HCT116 (cell line): Measurements from ENCODE around the gene PGS1.

Experiments used
- POLR2A ChIP-seq: IDR thresholded peaks from 2 replicates; pipeline ENCODE4 v1.7.0; 2011; ENCODE audit warnings: borderline replicate concordance; ENCODE audit not compliant: insufficient read depth, insufficient read length; ENCODE audit errors: extremely low read depth
- TF ChIP-seq, protein P1 (sequence below), 3 experiments: fragments of 200-600 bp in 1 of 3; sonication (generic) in 1 of 3; IDR thresholded peaks in 2 of 3; conservative IDR thresholded peaks in 1 of 3; 2 replicates each; pipeline ENCODE4 v1.5.1; 2012 to 2017; ENCODE audit warnings: low read depth in 2 of 3, low read length in 2 of 3, antibody characterized with exemption in 1 of 3, borderline replicate concordance in 1 of 3, control low read depth in 1 of 3, mild to moderate bottlenecking in 1 of 3, mixed read lengths in 1 of 3, mixed run types in 1 of 3, moderate library complexity in 1 of 3; ENCODE audit not compliant: insufficient read depth in 1 of 3

DNA sequence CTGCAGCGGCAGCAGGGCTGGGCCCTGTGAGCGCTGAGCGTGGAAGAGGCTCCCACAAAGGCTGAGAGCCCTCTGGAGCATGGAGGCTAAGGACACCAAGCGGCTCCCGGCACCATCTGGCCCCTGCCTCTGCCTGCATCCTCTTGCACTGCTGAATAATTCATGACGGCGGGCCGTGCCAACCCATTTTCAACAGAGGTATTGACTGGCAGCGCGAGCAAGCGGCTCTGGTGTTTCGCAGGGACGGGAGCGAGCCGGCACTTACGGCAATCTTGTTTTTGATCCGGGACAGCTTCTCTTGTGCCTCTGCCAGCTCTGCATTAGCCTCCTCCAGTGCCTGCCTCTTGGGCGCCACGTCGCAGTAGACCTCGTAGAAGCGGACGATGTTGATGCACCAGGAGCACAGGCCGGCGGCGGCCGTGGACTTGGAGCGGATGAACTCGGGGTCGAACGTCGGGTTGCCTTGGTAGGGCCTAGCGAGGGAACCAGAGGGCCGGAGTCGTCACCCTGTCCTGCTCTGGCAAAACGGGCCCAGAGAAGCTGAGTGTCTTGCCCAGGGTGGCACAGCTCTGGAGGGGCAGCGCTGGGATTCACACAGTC lies 80.4 kb downstream of the PGS1 start:
- TF ChIP-seq, protein P1, sequence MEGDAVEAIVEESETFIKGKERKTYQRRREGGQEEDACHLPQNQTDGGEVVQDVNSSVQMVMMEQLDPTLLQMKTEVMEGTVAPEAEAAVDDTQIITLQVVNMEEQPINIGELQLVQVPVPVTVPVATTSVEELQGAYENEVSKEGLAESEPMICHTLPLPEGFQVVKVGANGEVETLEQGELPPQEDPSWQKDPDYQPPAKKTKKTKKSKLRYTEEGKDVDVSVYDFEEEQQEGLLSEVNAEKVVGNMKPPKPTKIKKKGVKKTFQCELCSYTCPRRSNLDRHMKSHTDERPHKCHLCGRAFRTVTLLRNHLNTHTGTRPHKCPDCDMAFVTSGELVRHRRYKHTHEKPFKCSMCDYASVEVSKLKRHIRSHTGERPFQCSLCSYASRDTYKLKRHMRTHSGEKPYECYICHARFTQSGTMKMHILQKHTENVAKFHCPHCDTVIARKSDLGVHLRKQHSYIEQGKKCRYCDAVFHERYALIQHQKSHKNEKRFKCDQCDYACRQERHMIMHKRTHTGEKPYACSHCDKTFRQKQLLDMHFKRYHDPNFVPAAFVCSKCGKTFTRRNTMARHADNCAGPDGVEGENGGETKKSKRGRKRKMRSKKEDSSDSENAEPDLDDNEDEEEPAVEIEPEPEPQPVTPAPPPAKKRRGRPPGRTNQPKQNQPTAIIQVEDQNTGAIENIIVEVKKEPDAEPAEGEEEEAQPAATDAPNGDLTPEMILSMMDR (IDR thresholded peaks at IDR 0.05 in 2 of 3, conservative IDR thresholded peaks at IDR 0.05 in 1 of 3; ENCODE audit: borderline replicate concordance in 1 of 3, insufficient read depth in 1 of 3, low read depth in 2 of 3, low read length in 2 of 3), result no peak
- TF ChIP-seq POLR2A, result no peak
